OCI-LY1 (cell line): ENCODE results near the gene SCUBE2.

Experiments used
- H2AFZ ChIP-seq: fragments of 200-600 bp; sonication (generic), shearing (Covaris generic); 2 replicates; pipeline ENCODE4 v1.6.0; 2014; ENCODE audit warnings: antibody characterized with exemption, mild to moderate bottlenecking, low read length
- H3F3A ChIP-seq: fragments of 200-600 bp; sonication (generic), shearing (Covaris generic); 2 replicates; pipeline ENCODE4 v1.6.0; 2014; ENCODE audit warnings: mild to moderate bottlenecking, antibody characterized with exemption, low read length, moderate library complexity; ENCODE audit not compliant: insufficient read depth
- H3K27ac ChIP-seq: fragments of 200-600 bp; sonication (generic); 2 replicates; pipeline ENCODE4 v1.5.1; 2014; ENCODE audit warnings: low read length, mixed run types, mild to moderate bottlenecking, low read depth; ENCODE audit not compliant: poor library complexity, severe bottlenecking
- H3K27me3 ChIP-seq: fragments of 200-600 bp; sonication (generic); 2 replicates; pipeline ENCODE4 v1.6.0; 2014; ENCODE audit warnings: antibody characterized with exemption, mild to moderate bottlenecking, low read length, moderate library complexity; ENCODE audit not compliant: insufficient read depth
- H3K36me3 ChIP-seq: fragments of 200-600 bp; sonication (generic); 2 replicates; pipeline ENCODE4 v1.6.1; 2014; ENCODE audit warnings: mild to moderate bottlenecking, antibody characterized with exemption, low read length, moderate library complexity, mixed read lengths; ENCODE audit not compliant: insufficient read depth
- H3K4me1 ChIP-seq: fragments of 200-600 bp; sonication (generic); 2 replicates; pipeline ENCODE4 v1.5.1; 2014; ENCODE audit warnings: mild to moderate bottlenecking, low read length, moderate library complexity; ENCODE audit not compliant: insufficient read depth, severe bottlenecking
- H3K4me2 ChIP-seq: fragments of 200-600 bp; sonication (generic), shearing (Covaris generic); 2 replicates; pipeline ENCODE4 v1.6.1; 2014; ENCODE audit warnings: low read length
- H3K4me3 ChIP-seq: fragments of 200-600 bp; sonication (generic); 2 replicates; pipeline ENCODE4 v1.5.1; 2014; ENCODE audit warnings: low read length, low read depth, mild to moderate bottlenecking, mixed read lengths; ENCODE audit not compliant: poor library complexity, severe bottlenecking
- H3K79me2 ChIP-seq: fragments of 200-600 bp; shearing (Covaris generic); 2 replicates; pipeline ENCODE4 v1.6.1; 2016; ENCODE audit warnings: mixed run types, low read length, mixed read lengths; ENCODE audit not compliant: insufficient read depth
- H3K9ac ChIP-seq: fragments of 200-600 bp; sonication (generic), shearing (Covaris generic); 2 replicates; pipeline ENCODE4 v1.6.1; 2014; ENCODE audit warnings: mild to moderate bottlenecking, low read length, mixed read lengths
- H3K9me2 ChIP-seq: fragments of 200-600 bp; sonication (generic), shearing (Covaris generic); 2 replicates; pipeline ENCODE4 v1.6.1; 2014; ENCODE audit warnings: low read depth, mild to moderate bottlenecking, low read length, mixed read lengths
- H3K9me3 ChIP-seq: fragments of 200-600 bp; shearing (Covaris generic); 2 replicates; pipeline ENCODE4 v1.6.1; 2014; ENCODE audit warnings: low read length, mixed read lengths
- H4K20me1 ChIP-seq: fragments of 200-600 bp; sonication (generic), shearing (Covaris generic); 2 replicates; pipeline ENCODE4 v1.6.0; 2016; ENCODE audit warnings: mild to moderate bottlenecking, low read length; ENCODE audit not compliant: insufficient read depth
- CTCF ChIP-seq: fragments of 200-600 bp; sonication (generic), shearing (Covaris generic); IDR thresholded peaks from 2 replicates; pipeline ENCODE4 v1.5.1; 2017; ENCODE audit warnings: mild to moderate bottlenecking, antibody characterized with exemption, low read length, moderate library complexity, mixed read lengths
- EZH2 ChIP-seq: fragments of 200-600 bp; sonication (generic), shearing (Covaris generic); IDR thresholded peaks from 2 replicates; pipeline ENCODE4 v1.8.0; 2017; ENCODE audit warnings: borderline replicate concordance, mixed run types, mild to moderate bottlenecking, antibody characterized with exemption, low read length, moderate library complexity, mixed read lengths

The SCUBE2 gene

GRCh38 chr11:9069256-9069655 lies 22.1 kb downstream of the SCUBE2 start:
- no peaks in the 10 kb centered on the region for H4K20me1 ChIP-seq
- no peak overlapping the region for H3K4me3 ChIP-seq
- no peak overlapping the region for H3K27ac ChIP-seq
- H3K9me2 ChIP-seq, result no peaks in the 10 kb centered on the region
- no peaks in the 10 kb centered on the region for H3K4me1 ChIP-seq
- peaks cover 7% of the 10 kb centered on the region; the same call in 1 of the 2 replicates for H3K27me3 ChIP-seq
- no peak overlapping the region for H3K4me2 ChIP-seq
- H3K9ac ChIP-seq, result no peak overlapping the region
- TF ChIP-seq EZH2 (no peak), CTCF (no peak)
- H3K9me3 ChIP-seq, result no peaks in the 10 kb centered on the region
- no peaks in the 10 kb centered on the region for H3K36me3 ChIP-seq
- H2AFZ ChIP-seq, result no peak overlapping the region
- H3K79me2 ChIP-seq, result no peaks in the 10 kb centered on the region
- H3F3A ChIP-seq, result no peaks in the 10 kb centered on the region

GRCh38 chr11:9066433-9066925 lies 24.9 kb downstream of the SCUBE2 start:
- H3K9ac ChIP-seq, result no peak overlapping the region
- no peak overlapping the region for H3K4me2 ChIP-seq
- no peaks in the 10 kb centered on the region for H4K20me1 ChIP-seq
- no peaks in the 10 kb centered on the region for H3K36me3 ChIP-seq
- no peak overlapping the region for H3K4me3 ChIP-seq
- no peaks in the 10 kb centered on the region for H3K27me3 ChIP-seq
- H3K9me2 ChIP-seq, result no peaks in the 10 kb centered on the region
- TF ChIP-seq EZH2, result no peak
- TF ChIP-seq CTCF, result no peak
- H3F3A ChIP-seq, result no peaks in the 10 kb centered on the region
- H3K4me1 ChIP-seq, result no peaks in the 10 kb centered on the region
- no peak overlapping the region for H2AFZ ChIP-seq
- no peaks in the 10 kb centered on the region for H3K79me2 ChIP-seq
- no peak overlapping the region for H3K27ac ChIP-seq
- H3K9me3 ChIP-seq, result no peaks in the 10 kb centered on the region

GRCh38 chr11:9065607-9066432 lies 25.6 kb downstream of the SCUBE2 start:
- H3K4me1 ChIP-seq, result no peaks in the 10 kb centered on the region
- no peak overlapping the region for H3K9ac ChIP-seq
- no peak overlapping the region for H3K4me3 ChIP-seq
- no peaks in the 10 kb centered on the region for H3K36me3 ChIP-seq
- H3K9me2 ChIP-seq, result no peaks in the 10 kb centered on the region
- no peak overlapping the region for H3K27ac ChIP-seq
- no peaks in the 10 kb centered on the region for H3K79me2 ChIP-seq
- TF ChIP-seq EZH2 (no peak), CTCF (no peak)
- no peaks in the 10 kb centered on the region for H3F3A ChIP-seq
- H3K27me3 ChIP-seq, result 0 out of 2 replicates have a peak, but pooled peaks cover 2% of the 10 kb centered on the region
- H2AFZ ChIP-seq, result no peak overlapping the region
- no peaks in the 10 kb centered on the region for H3K9me3 ChIP-seq
- no peak overlapping the region for H3K4me2 ChIP-seq
- H4K20me1 ChIP-seq, result no peaks in the 10 kb centered on the region
